HG03095 (cell line): ENCODE results near the gene SCGB2A2.

Experiments used
- ATAC-seq: cut with Tn5 transposase; IDR thresholded peaks from one replicate; pipeline ENCODE4 v1.9.1; 2021; ENCODE audit warnings: moderate library complexity; ENCODE audit not compliant: unreplicated experiment

The SCGB2A2 gene

GRCh38 chr11:62298975-62299374 is 29.0 kb downstream of the SCGB2A2 start, which contains the start of gene SCGB1D4:
Gene SCGB1D4 (minus strand): TSS chr11:62299075. CDS start chr11:62299010, 65 bp downstream.
- no peak for ATAC-seq

DNA sequence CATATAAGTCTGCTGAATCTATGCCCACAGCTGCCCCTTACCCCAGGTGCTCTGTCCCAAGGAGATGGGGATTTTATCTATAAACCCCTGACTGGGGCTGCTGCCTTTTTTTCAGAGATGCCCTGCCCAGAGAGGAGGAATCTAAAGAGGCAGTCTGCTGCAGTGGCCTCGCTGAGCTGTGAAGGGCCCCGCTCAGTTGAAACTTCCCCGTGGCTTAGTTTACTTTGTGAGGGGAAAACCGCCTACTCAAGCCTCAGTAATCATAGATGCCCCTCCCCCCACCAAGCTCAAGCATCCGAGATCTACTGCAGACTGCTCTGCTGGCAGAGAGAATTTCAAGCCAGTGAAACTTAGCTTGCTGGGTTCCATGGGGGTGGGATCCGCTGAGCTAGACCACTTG is 36.3 kb downstream of the SCGB2A2 start:
- ATAC-seq, result no peak

- ATAC-seq, result no peak
Measured at GRCh38 chr11:62307950-62308349, 38.0 kb downstream of the SCGB2A2 start.

- ATAC-seq, result no peak
Measured at GRCh38 chr11:62309991-62310390, 40.0 kb downstream of the SCGB2A2 start.

- no peak for ATAC-seq
Measured at GRCh38 chr11:62315431-62315830, 45.5 kb downstream of the SCGB2A2 start.

GRCh38 chr11:62322524-62322923 is 52.6 kb downstream of the SCGB2A2 start:
- no peak for ATAC-seq
